GM12878 (cell line): ENCODE measurements around the gene COX5A.
A peak's percentile ranks its signal among the peaks of the same experiment; 100 is the strongest.

Source experiments
- ATF2 ChIP-seq: IDR thresholded peaks from 2 replicates; pipeline ENCODE4 v1.6.1; 2012; ENCODE audit warnings: low read length, inconsistent platforms
- BCL11A ChIP-seq: IDR thresholded peaks from 2 replicates; pipeline ENCODE4 v1.6.1; 2011; ENCODE audit warnings: low read depth, low read length
- CTCF ChIP-seq, 3 experiments: IDR thresholded peaks in 2 of 3; conservative IDR thresholded peaks in 1 of 3; 2 replicates each; pipeline ENCODE4 v1.5.1; 2011; ENCODE audit warnings: low read depth in 3 of 3, low read length in 3 of 3, mild to moderate bottlenecking in 3 of 3, control low read depth in 2 of 3, moderate library complexity in 2 of 3, inconsistent platforms in 1 of 3, mixed read lengths in 1 of 3; ENCODE audit not compliant: control insufficient read depth in 2 of 3, insufficient read depth in 1 of 3; ENCODE audit errors: extremely low read depth in 1 of 3
- KDM1A ChIP-seq: fragments of 200-600 bp; sonication (generic); IDR thresholded peaks from 2 replicates; pipeline ENCODE4 v1.6.1; 2016; ENCODE audit warnings: borderline replicate concordance
- MAX ChIP-seq: IDR thresholded peaks from 2 replicates; pipeline ENCODE4 v1.6.1; 2012; ENCODE audit warnings: low read depth, low read length, improper control_type of control experiment
- POLR2A ChIP-seq: IDR thresholded peaks from 2 replicates; pipeline ENCODE4 v1.6.1; 2011; ENCODE audit warnings: low read depth, mild to moderate bottlenecking, low read length
- POLR2AphosphoS2 ChIP-seq: IDR thresholded peaks from 2 replicates; pipeline ENCODE4 v1.6.1; 2011; ENCODE audit warnings: low read depth, mild to moderate bottlenecking, low read length, improper control_type of control experiment, moderate library complexity
- RAD21 ChIP-seq: IDR thresholded peaks from 2 replicates; pipeline ENCODE4 v1.6.1; 2011; ENCODE audit warnings: mild to moderate bottlenecking, low read depth, low read length, moderate library complexity; ENCODE audit not compliant: insufficient read depth
- RUNX3 ChIP-seq: IDR thresholded peaks from 2 replicates; pipeline ENCODE4 v1.6.1; 2012; ENCODE audit warnings: low read length, inconsistent platforms
- SIN3A ChIP-seq: IDR thresholded peaks from 2 replicates; pipeline ENCODE4 v1.6.1; 2012; ENCODE audit warnings: low read depth, low read length, improper control_type of control experiment
- SPI1 ChIP-seq: IDR thresholded peaks from 2 replicates; pipeline ENCODE4 v1.6.1; 2011; ENCODE audit warnings: low read depth, mild to moderate bottlenecking, low read length, moderate library complexity, borderline replicate concordance; ENCODE audit not compliant: insufficient read depth
- SRF ChIP-seq, 2 experiments: IDR thresholded peaks; 2 replicates each; pipeline ENCODE4 v1.6.1; 2011; ENCODE audit warnings: low read depth in 2 of 2, low read length in 2 of 2, mild to moderate bottlenecking in 1 of 2, moderate library complexity in 1 of 2
- ZBTB4 ChIP-seq: fragments of 450-650 bp; formaldehyde crosslinking; IDR thresholded peaks from 2 replicates; pipeline ENCODE4 v1.4.0; 2022; ENCODE audit warnings: mild to moderate bottlenecking, moderate library complexity
- ZNF274 ChIP-seq: IDR thresholded peaks from one replicate; pipeline ENCODE4 v1.8.0; 2011; ENCODE audit not compliant: insufficient read length, insufficient read depth

GRCh38 chr15:74873036-74873755 is 64.7 kb downstream of the COX5A start, which contains the start of gene SCAMP2:
- TF ChIP-seq BCL11A (no peak), SPI1 (no peak), SIN3A (no peak; the same call in 1 of the 2 replicates), ZBTB4 (CRISPR knock-in tag) (no peak), CTCF (IDR thresholded peaks at IDR 0.05 in 2 of 3, conservative IDR thresholded peaks at IDR 0.05 in 1 of 3; ENCODE audit: control insufficient read depth in 2 of 3, extremely low read depth in 1 of 3, insufficient read depth in 1 of 3, low read depth in 3 of 3, low read length in 3 of 3) (no peak), ZNF274 (no peak), RUNX3 (peak; percentile 5; the same call in 1 of the 2 replicates), MAX (peak; percentile 21; the same call in 1 of the 2 replicates), POLR2AphosphoS2 (no peak), KDM1A (no peak), RAD21 (no peak), ATF2 (no peak), POLR2A (peak; percentile 95), SRF (IDR thresholded peaks at IDR 0.05; ENCODE audit: low read depth in 2 of 2, low read length in 2 of 2) (no peak)
